Measurements from ENCODE around the gene TRIM33.
A peak's percentile ranks its signal among the peaks of the same experiment; 100 is the strongest.

Gene TRIM33

DNA sequence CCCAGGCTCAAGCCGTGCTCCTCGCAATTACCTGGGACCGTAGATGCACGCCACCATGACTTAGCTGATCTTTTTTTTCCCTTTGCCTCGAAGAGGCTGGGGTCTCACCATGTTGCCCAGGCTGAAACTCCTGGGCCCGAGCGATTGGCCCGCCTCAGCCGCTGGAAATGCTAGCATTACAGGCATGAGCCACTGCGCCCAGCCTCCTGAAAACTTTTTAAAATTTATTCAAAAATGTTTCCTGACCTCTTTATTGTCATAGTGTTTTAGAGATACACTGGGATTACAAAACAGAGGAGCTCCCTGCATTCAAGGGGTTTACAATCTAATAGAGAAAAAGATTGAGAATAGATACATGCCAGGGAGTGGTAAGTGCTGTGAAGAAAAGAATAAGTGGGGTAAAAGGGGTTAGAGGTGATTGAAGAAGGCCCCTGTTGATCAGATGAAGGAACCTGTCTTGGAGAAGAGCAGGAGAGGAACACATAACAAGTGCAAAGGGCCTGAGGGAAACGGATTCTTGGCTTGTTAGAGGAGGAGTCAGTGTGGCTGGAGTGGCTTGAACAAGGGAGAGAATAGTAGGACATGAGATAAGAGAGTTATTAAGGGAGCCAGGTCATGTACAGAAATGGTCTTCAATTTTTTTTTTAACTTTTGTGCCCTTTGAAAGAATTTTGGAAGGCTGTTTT, 1.7 kb upstream of the TRIM33 start:
- no peak for DNase-seq (ENCODE audit: low read depth)
- no peak overlapping the region for H3K4me3 ChIP-seq (ENCODE audit: low read length)
- TF ChIP-seq, protein P1, sequence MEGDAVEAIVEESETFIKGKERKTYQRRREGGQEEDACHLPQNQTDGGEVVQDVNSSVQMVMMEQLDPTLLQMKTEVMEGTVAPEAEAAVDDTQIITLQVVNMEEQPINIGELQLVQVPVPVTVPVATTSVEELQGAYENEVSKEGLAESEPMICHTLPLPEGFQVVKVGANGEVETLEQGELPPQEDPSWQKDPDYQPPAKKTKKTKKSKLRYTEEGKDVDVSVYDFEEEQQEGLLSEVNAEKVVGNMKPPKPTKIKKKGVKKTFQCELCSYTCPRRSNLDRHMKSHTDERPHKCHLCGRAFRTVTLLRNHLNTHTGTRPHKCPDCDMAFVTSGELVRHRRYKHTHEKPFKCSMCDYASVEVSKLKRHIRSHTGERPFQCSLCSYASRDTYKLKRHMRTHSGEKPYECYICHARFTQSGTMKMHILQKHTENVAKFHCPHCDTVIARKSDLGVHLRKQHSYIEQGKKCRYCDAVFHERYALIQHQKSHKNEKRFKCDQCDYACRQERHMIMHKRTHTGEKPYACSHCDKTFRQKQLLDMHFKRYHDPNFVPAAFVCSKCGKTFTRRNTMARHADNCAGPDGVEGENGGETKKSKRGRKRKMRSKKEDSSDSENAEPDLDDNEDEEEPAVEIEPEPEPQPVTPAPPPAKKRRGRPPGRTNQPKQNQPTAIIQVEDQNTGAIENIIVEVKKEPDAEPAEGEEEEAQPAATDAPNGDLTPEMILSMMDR (conservative IDR thresholded peaks at IDR 0.05; ENCODE audit: low read depth, low read length) = no peak

DNA sequence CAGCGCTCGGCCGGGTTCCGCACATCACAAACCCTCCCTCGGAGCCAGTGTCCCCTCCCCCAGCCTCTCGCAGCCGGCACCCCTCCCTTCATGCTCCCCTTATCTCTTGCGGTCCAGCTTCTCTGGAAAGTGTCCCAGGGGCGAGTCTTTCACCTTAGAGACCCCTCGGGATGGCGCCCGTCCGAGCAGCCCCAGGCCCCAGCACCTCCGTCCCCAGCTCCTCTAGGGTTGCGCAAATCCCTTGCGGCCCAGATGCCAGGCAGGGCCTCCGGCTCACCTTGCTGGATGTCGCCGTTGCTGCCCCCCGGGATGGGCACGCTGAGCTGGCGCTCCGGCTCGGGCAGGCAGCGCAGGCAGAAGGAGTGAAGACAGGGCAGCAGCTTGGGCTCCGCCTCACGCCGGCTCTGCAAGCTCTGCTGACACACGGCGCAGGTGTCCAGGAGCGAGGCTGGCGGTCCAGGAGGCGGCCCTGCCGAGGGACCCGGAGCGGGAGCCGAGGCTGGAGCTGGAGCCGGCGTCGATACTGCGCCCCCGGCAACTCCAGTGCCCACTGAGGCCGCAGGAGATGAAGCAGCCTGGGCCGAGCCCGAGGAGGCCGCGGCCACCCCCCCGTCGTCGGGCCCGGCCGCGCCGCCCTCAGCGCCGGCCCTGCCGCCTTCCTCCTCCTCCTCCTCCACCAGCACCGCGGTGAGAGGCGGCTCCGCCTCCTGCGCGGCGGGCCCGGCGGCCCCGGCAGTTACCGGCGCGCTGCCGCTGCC, 550 bp downstream of the TRIM33 start:
- peak overlapping the region; percentile 94 for H3K4me3 ChIP-seq (ENCODE audit: low read length)
- no peak for DNase-seq (ENCODE audit: low read depth)
- TF ChIP-seq, protein P1 (conservative IDR thresholded peaks at IDR 0.05; ENCODE audit: low read depth, low read length) = no peak

DNA sequence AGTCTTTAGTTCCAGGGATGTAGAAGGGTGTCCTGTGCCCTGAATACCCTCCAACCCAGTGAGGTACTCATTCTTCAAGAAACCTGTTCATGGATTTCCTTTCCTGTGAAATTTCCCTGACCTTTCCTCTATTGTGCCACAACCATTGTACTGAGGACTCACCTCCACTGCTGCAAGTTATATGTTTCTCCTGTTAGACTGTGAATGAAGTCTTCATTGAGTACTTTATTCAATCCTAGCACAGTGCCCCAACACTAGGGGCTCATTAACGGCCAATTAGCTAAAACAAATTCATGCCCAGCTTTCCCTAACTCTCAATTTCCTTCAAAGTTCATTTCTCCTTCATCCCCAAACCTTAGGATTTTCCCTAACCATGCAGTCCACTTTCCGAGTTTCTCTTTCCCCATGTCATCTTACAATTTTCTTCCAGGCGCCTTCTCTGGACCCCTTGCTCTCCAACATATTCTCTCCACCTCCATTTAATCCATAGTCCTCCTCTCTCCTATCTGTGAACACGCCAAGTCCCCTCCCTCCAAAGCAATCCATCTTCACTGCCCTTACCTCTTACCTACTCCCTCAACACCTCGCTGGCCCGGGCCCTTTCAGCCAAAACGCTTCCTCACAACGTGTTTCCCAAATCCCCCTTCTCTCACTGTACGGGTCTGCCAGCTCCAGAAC, 1.3 kb downstream of the TRIM33 start:
- TF ChIP-seq, protein P1 (conservative IDR thresholded peaks at IDR 0.05; ENCODE audit: low read depth, low read length) = no peak

DNA sequence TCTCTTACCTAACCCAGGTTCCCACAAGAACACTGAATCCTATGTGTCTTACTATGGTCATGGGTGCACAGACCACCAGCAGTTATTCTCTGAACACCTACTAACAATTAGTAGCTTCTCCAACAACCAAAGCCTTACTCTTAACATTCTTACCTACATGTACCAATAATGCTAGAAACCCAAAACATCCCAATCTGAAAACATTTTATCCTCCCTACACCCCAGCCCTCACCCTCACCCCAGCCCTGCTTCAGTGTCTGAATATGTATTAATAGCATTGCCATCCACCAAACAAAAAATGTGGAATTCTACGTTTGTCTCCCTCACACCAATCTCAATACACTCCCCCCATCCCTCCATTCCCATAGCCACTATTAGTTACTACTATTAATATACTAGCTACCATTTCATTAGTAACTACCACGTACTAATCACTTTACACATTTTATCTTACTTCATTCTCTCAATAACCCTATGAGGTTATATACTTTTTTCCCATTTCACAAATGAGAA, 2.6 kb downstream of the TRIM33 start:
- TF ChIP-seq, protein P1 (conservative IDR thresholded peaks at IDR 0.05; ENCODE audit: low read depth, low read length) = no peak

More for the DNA sequence above, 1.3 kb downstream of the TRIM33 start:
- peak overlapping the region; percentile 94 for H3K4me3 ChIP-seq (ENCODE audit: low read length)
- no peak for DNase-seq (ENCODE audit: low read depth)

DNA sequence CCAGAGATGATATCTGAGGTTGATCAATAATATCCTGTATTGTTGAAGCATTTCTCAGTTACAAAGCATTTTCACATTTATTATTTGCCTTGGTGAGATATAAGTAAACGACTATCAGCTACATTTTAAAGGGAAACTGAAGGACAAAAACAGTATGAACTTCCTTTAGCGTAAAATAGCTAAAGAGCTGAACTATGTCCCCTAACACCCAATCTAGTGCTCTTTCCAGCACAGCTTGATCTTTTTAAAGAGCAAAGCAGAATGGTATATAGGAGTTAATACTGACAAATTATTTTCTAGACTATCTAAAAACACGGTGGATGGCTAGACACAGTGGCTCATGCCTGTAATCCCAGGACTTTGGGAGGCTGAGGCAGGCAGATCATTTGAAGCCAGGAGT, 3.5 kb downstream of the TRIM33 start:
- DNase-seq (ENCODE audit: low read depth) = no peak
- H3K4me3 ChIP-seq (ENCODE audit: low read length) = no peak overlapping the region
- TF ChIP-seq, protein P1 (conservative IDR thresholded peaks at IDR 0.05; ENCODE audit: low read depth, low read length) = no peak

More for the DNA sequence above, 2.6 kb downstream of the TRIM33 start:
- H3K4me3 ChIP-seq (ENCODE audit: low read length) = peak overlapping the region; percentile 94
- no peak for DNase-seq (ENCODE audit: low read depth)

DNA sequence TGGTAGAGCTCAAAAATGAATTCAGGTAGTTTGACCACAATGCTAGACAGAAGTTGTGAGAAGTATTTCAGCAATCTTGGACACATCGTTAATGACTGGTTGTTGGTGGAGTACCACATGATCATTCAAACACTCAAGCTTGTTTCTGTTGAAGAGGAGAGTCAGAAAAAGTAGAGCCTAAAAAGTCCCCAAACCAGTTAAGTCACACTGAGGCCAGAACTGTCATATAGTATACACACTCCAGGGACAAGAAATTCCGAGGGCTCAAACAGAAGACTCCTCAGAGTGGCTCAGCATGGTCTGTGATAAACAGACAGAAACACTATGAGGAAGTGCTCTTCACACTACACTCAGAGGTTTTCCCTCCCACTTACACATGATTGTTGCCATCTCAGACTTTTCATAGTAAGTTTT, 5.8 kb downstream of the TRIM33 start:
- TF ChIP-seq, protein P1 (conservative IDR thresholded peaks at IDR 0.05; ENCODE audit: low read depth, low read length) = no peak
- no peak overlapping the region for H3K4me3 ChIP-seq (ENCODE audit: low read length)
- no peak for DNase-seq (ENCODE audit: low read depth)

All from retinal pigment epithelial cell (primary cell).